Transverse colon (tissue), 3 donors: ENCODE results near the gene CD69.
"Not testable (repeated sequence)": the region's sequence is repeated elsewhere in the genome, so short reads cannot be mapped to it uniquely, and the experiment has no call there.

Experiments
- CTCF ChIP-seq, 5 experiments: fragments of 200-600 bp in 3 of 5; fragments of 450-650 bp in 2 of 5; sonication (generic) in 3 of 5; IDR thresholded peaks; 1 replicate in 2 of 5; 2 replicates in 3 of 5; pipeline ENCODE4 v1.5.1; 2016 to 2017; ENCODE audit warnings: antibody characterized with exemption in 5 of 5, inconsistent platforms in 3 of 5, mild to moderate bottlenecking in 2 of 5, moderate library complexity in 1 of 5
- POLR2A ChIP-seq: fragments of 450-650 bp; IDR thresholded peaks from one replicate; pipeline ENCODE4 v1.6.1; 2016; ENCODE audit warnings: antibody characterized with exemption, mild to moderate bottlenecking, moderate library complexity

GRCh38 chr12:9713032-9713558, 47.6 kb downstream of the CD69 start:
- TF ChIP-seq CTCF (IDR thresholded peaks at IDR 0.05); POLR2A: not testable (repeated sequence)
